PC-9 (cell line): Measurements from ENCODE around the gene DCANP1. TPM values are rescaled to one million over a fixed set of nuclear protein-coding genes. Genes with fewer than 3 reads are reported as not detected.

Source experiments
- BruUV-seq: library from RNA; stranded (reverse); fragments of 400-500 nt; replicated peaks from 2 replicates; lab custom pipeline; 2021; lab: Mats Ljungman, UMichigan
- CTCF ChIA-PET: fragments of 300-600 bp; sonication (Branson Sonifier 250); formaldehyde crosslinking; loops from one replicate; lab custom pipeline; 2022; ENCODE audit warnings: antibody characterized with exemption; lab: Charles Lee
- POLR2A ChIA-PET: fragments of 300-600 bp; sonication (Branson Sonifier 250); formaldehyde crosslinking; loops from one replicate; lab custom pipeline; 2022; ENCODE audit warnings: antibody characterized with exemption; ENCODE audit not compliant: unreplicated experiment; lab: Charles Lee
- DNase-seq, 2 experiments: peaks; one replicate each; pipeline versions ENCODE4 v3.0.0 to v3.0.0-alpha.2; 2015 to 2022; ENCODE audit warnings: mixed read lengths in 1 of 2
- H2AFZ ChIP-seq: fragments of 200-600 bp; sonication (generic); 2 replicates; pipeline ENCODE4 v1.8.1; 2017; ENCODE audit warnings: antibody characterized with exemption
- H3F3A ChIP-seq: fragments of 200-600 bp; sonication (generic); 2 replicates; pipeline ENCODE4 v1.8.1; 2017; ENCODE audit warnings: antibody characterized with exemption, mild to moderate bottlenecking, low read depth; ENCODE audit not compliant: insufficient read depth
- H3K27ac ChIP-seq: fragments of 200-600 bp; sonication (generic); 2 replicates; pipeline ENCODE4 v1.6.1; 2016; ENCODE audit warnings: mixed run types
- H3K27me3 ChIP-seq: fragments of 200-600 bp; sonication (generic); 2 replicates; pipeline ENCODE4 v1.6.1; 2016; ENCODE audit warnings: low read depth, mixed run types; ENCODE audit not compliant: insufficient read depth
- H3K36me3 ChIP-seq: fragments of 200-600 bp; sonication (generic); 2 replicates; pipeline ENCODE4 v1.6.1; 2016; ENCODE audit warnings: low read depth, mixed run types
- H3K4me1 ChIP-seq: fragments of 200-600 bp; sonication (generic); replicated peaks from 2 replicates; pipeline ENCODE4 v1.6.1; 2016; ENCODE audit warnings: mixed run types; ENCODE audit not compliant: insufficient read depth
- H3K4me2 ChIP-seq: fragments of 200-600 bp; sonication (generic); 2 replicates; pipeline ENCODE4 v1.6.1; 2017; ENCODE audit warnings: mixed run types
- H3K4me3 ChIP-seq: fragments of 200-600 bp; sonication (generic); 2 replicates; pipeline ENCODE4 v1.6.1; 2016; ENCODE audit warnings: mixed run types
- H3K79me2 ChIP-seq: fragments of 200-600 bp; sonication (generic); 2 replicates; pipeline ENCODE4 v1.6.1; 2017; ENCODE audit warnings: low read depth, mixed run types
- H3K9me2 ChIP-seq: fragments of 200-600 bp; sonication (generic); 2 replicates; pipeline ENCODE4 v1.8.1; 2017; ENCODE audit warnings: mild to moderate bottlenecking; ENCODE audit not compliant: insufficient read depth
- H3K9me3 ChIP-seq: fragments of 200-600 bp; sonication (generic); 2 replicates; pipeline ENCODE4 v1.8.1; 2016; ENCODE audit warnings: low read depth; ENCODE audit not compliant: insufficient read depth
- H4K20me1 ChIP-seq: fragments of 200-600 bp; sonication (generic); 2 replicates; pipeline ENCODE4 v1.8.1; 2017; ENCODE audit not compliant: insufficient read depth
- EZH2 ChIP-seq: fragments of 200-600 bp; sonication (generic); IDR thresholded peaks from 2 replicates; pipeline ENCODE4 v1.8.0; 2017; ENCODE audit warnings: antibody characterized with exemption, low read depth
- intact Hi-C: fragments of 100-400 bp; cut with micrococcal nuclease; formaldehyde crosslinking; loops from one replicate; pipeline ENCODE4 v1.10.0; 2022; ENCODE audit not compliant: unreplicated experiment
- total RNA-seq: library from RNA; stranded (reverse); gene quantifications from 2 replicates; pipeline ENCODE4 v1.2.3, GENCODE V29; 2021
- TF ChIP-seq, protein P1 (sequence below): fragments of 200-600 bp; sonication (generic); conservative IDR thresholded peaks from 2 replicates; pipeline ENCODE4 v1.6.1; 2017; ENCODE audit warnings: mixed run types, antibody characterized with exemption, mild to moderate bottlenecking, moderate library complexity

DCANP1 gene
- total RNA-seq, 1 experiment from 2014 or later = not detected

DNA sequence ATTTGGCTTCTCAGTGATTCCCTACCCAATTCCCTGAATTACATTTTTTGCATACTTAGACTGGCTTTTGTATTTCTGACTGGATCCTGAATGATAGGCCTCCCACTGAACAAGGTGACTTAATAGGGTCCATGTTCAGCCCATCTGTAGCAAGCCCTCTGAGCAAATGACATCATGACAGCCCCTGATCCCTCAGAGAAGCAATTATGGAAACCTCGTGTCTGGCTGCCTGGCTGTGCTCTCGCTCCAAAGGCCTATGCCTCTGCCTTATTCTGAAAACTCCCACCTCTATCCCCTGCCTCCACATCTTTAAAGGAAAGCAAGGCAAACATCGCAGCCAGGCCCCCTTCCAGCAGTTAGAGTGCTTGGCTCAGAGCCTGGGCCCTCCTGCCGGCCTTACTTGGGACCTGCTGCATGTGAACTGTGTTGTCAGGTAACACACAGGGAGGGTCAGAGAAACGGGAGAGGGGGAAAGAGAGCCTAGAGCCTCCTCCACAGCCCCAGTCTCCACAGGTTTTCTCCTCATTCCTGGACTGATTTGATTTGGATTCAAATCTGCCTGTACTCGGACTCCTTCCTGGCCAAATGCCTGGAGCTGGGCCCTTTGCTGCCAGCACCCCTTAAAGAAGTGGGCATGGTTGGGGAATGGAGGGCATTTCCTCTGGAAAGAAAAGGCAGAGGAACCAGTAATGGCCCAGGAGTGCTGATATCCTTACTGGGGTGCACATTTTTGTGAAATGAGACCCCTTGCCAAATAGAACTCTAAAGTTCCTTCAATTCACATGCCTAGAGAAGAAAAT, 3.8 kb downstream of the DCANP1 start:
- Histone ChIP-seq H3K9me2 (no peaks in the 10 kb centered on the region), H2AFZ (no peak overlapping the region), H4K20me1 (no peaks in the 10 kb centered on the region), H3F3A (no peaks in the 10 kb centered on the region), H3K4me1 (no peaks in the 10 kb centered on the region), H3K9me3 (no peaks in the 10 kb centered on the region), H3K4me3 (no peak overlapping the region), H3K27me3 (peaks cover 58% of the 10 kb centered on the region), H3K27ac (no peak overlapping the region), H3K36me3 (no peaks in the 10 kb centered on the region), H3K4me2 (no peak overlapping the region), H3K79me2 (no peaks in the 10 kb centered on the region)
- BruUV-seq = no TSS peak
- POLR2A ChIA-PET = no interaction called here
- DNase-seq = no peak
- no peak for TF ChIP-seq EZH2
- TF ChIP-seq, protein P1, sequence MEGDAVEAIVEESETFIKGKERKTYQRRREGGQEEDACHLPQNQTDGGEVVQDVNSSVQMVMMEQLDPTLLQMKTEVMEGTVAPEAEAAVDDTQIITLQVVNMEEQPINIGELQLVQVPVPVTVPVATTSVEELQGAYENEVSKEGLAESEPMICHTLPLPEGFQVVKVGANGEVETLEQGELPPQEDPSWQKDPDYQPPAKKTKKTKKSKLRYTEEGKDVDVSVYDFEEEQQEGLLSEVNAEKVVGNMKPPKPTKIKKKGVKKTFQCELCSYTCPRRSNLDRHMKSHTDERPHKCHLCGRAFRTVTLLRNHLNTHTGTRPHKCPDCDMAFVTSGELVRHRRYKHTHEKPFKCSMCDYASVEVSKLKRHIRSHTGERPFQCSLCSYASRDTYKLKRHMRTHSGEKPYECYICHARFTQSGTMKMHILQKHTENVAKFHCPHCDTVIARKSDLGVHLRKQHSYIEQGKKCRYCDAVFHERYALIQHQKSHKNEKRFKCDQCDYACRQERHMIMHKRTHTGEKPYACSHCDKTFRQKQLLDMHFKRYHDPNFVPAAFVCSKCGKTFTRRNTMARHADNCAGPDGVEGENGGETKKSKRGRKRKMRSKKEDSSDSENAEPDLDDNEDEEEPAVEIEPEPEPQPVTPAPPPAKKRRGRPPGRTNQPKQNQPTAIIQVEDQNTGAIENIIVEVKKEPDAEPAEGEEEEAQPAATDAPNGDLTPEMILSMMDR = no peak
- intact Hi-C loops = no loop called here
- CTCF ChIA-PET = no interaction called here

DNA sequence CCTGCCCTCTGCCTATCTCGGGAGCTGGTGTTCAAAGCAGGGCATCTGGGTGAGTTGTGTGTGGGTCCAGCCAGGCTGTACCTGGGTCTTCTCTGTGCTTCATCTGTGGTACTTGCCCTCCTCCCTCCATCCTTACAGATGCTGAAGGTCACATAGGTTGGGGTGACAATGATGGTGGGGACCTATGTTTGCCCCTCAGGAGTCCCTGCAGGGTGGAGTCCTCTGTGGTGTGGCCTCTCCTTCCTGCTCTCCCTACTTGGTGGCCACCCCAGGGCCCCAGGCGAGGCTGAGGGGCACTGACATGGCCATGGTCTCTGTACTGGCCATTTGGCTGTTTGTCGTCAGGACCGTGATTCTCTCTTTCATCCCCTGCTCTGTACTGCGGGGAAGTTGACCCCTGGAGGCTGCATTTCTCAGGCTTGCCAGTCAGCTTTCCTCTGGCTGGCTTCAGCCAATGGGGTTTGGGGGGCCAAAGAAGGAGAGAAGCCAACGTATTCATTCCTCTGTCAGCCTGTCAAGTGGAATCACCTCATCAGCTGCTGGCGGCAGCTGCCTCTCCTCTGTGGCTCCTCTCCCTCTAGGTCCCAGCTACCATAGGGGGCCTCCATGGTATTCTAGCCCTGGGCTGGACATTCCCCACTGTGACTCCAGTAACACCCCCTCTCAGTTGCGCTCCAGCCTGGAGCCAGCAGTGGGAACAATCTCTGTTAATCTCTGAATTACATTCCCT, 4.6 kb downstream of the DCANP1 start:
- Histone ChIP-seq H4K20me1 (no peaks in the 10 kb centered on the region), H3F3A (no peaks in the 10 kb centered on the region), H3K9me2 (no peaks in the 10 kb centered on the region), H3K9me3 (no peaks in the 10 kb centered on the region), H3K27me3 (peaks cover 59% of the 10 kb centered on the region), H3K27ac (no peak overlapping the region), H2AFZ (no peak overlapping the region), H3K4me2 (no peak overlapping the region), H3K4me3 (no peak overlapping the region), H3K4me1 (no peaks in the 10 kb centered on the region), H3K36me3 (no peaks in the 10 kb centered on the region), H3K79me2 (no peaks in the 10 kb centered on the region)
- intact Hi-C loops = no loop called here
- DNase-seq = no peak
- CTCF ChIA-PET = no interaction called here
- TF ChIP-seq, protein P1 = no peak
- no peak for TF ChIP-seq EZH2
- POLR2A ChIA-PET = no interaction called here
- no TSS peak for BruUV-seq

DNA sequence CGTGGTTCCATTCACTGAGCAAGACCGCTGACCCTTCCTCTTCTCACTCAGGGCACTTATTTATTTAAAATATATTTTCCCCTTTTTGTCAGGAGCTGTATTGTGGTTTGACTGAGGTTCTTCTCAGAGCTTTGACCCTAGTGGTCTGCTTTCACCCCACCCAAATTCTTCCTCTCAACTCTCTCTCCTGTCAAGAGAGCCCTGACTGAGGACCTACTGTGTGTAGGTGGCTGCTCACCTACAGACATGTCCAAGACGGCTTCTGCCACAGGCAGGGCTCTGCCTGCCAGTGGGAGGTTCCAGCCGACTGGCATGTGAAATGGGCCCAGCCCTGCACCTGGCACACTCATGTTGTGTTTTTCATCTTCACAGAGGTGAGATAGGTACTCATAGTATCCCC, 5.2 kb downstream of the DCANP1 start:
- no peaks in the 10 kb centered on the region for H3K9me3 ChIP-seq
- no peak overlapping the region for H3K4me2 ChIP-seq
- no peaks in the 10 kb centered on the region for H3K36me3 ChIP-seq
- H4K20me1 ChIP-seq = no peaks in the 10 kb centered on the region
- no peak overlapping the region for H3K27ac ChIP-seq
- ChIA-PET POLR2A (no interaction called here), CTCF (no interaction called here)
- no peak for TF ChIP-seq EZH2
- TF ChIP-seq, protein P1 = no peak
- no peaks in the 10 kb centered on the region for H3K9me2 ChIP-seq
- BruUV-seq = no TSS peak
- H3K27me3 ChIP-seq = peaks cover 53% of the 10 kb centered on the region
- H3K4me1 ChIP-seq = no peaks in the 10 kb centered on the region
- no peak overlapping the region for H3K4me3 ChIP-seq
- DNase-seq = no peak
- intact Hi-C loops = no loop called here
- no peak overlapping the region for H2AFZ ChIP-seq
- no peaks in the 10 kb centered on the region for H3F3A ChIP-seq
- no peaks in the 10 kb centered on the region for H3K79me2 ChIP-seq
